ENCODE results near the gene AQP6. TPM values are rescaled to one million over a fixed set of nuclear protein-coding genes. Genes with fewer than 3 reads are reported as not detected.

AQP6 gene
- total RNA-seq, 1 donor from 2014 or later = not detected

- no peaks in the 10 kb centered on the region for H3K9me3 ChIP-seq (replicated peaks)
- no peak overlapping the region for H3K4me3 ChIP-seq
- H3K36me3 ChIP-seq = no peaks in the 10 kb centered on the region
- intact Hi-C loops (cut with micrococcal nuclease) = loop anchor here (5.0 kb wide), 1 partner anchor 87 kb away; the partner anchor contains the start of gene ASIC1
- peaks cover 22% of the 10 kb centered on the region for H3K4me1 ChIP-seq
- peaks cover 58% of the 10 kb centered on the region for H3K27me3 ChIP-seq (ENCODE audit: low read depth)
- DNase-seq = no peak
- TF ChIP-seq CTCF (IDR thresholded peaks at IDR 0.05; ENCODE audit: borderline replicate concordance) = no peak
- no peak overlapping the region for H3K27ac ChIP-seq (replicated peaks)
These were observed 2.9 kb upstream of the AQP6 start for GRCh38 chr12:49969651-49970429.

GRCh38 chr12:49970658-49971057 is 2.1 kb upstream of the AQP6 start:
- no peak overlapping the region for H3K4me3 ChIP-seq
- H3K36me3 ChIP-seq = no peaks in the 10 kb centered on the region
- no peak for TF ChIP-seq CTCF (IDR thresholded peaks at IDR 0.05; ENCODE audit: borderline replicate concordance)
- H3K9me3 ChIP-seq (replicated peaks) = no peaks in the 10 kb centered on the region
- peaks cover 66% of the 10 kb centered on the region for H3K27me3 ChIP-seq (ENCODE audit: low read depth)
- H3K4me1 ChIP-seq = peaks cover 28% of the 10 kb centered on the region
- no peak for DNase-seq
- no peak overlapping the region for H3K27ac ChIP-seq (replicated peaks)
- intact Hi-C loops (cut with micrococcal nuclease) = no loop called here

- intact Hi-C loops (cut with micrococcal nuclease) = no loop called here
- TF ChIP-seq CTCF (IDR thresholded peaks at IDR 0.05; ENCODE audit: borderline replicate concordance) = no peak
- no peaks in the 10 kb centered on the region for H3K36me3 ChIP-seq
- H3K27me3 ChIP-seq (ENCODE audit: low read depth) = peaks cover 71% of the 10 kb centered on the region
- H3K9me3 ChIP-seq (replicated peaks) = no peaks in the 10 kb centered on the region
- H3K4me3 ChIP-seq = no peak overlapping the region
- no peak for DNase-seq
- peaks cover 28% of the 10 kb centered on the region for H3K4me1 ChIP-seq
- no peak overlapping the region for H3K27ac ChIP-seq (replicated peaks)
These were observed 1.6 kb upstream of the AQP6 start for GRCh38 chr12:49971141-49971540.

- H3K4me3 ChIP-seq = no peak overlapping the region
- intact Hi-C loops (cut with micrococcal nuclease) = no loop called here
These were observed 618 bp upstream of the AQP6 start for GRCh38 chr12:49972129-49972528.

GRCh38 chr12:49973361-49973830 is 649 bp downstream of the AQP6 start:
- intact Hi-C loops (cut with micrococcal nuclease) = no loop called here
- H3K9me3 ChIP-seq (replicated peaks) = no peaks in the 10 kb centered on the region
- no peak overlapping the region for H3K27ac ChIP-seq (replicated peaks)
- no peak overlapping the region for H3K4me3 ChIP-seq
- DNase-seq = no peak
- peaks cover 66% of the 10 kb centered on the region for H3K27me3 ChIP-seq (ENCODE audit: low read depth)
- peaks cover 15% of the 10 kb centered on the region for H3K4me1 ChIP-seq
- H3K36me3 ChIP-seq = no peaks in the 10 kb centered on the region
- TF ChIP-seq CTCF (IDR thresholded peaks at IDR 0.05; ENCODE audit: borderline replicate concordance) = no peak

More at GRCh38 chr12:49972129-49972528, 618 bp upstream of the AQP6 start:
- peaks cover 24% of the 10 kb centered on the region for H3K4me1 ChIP-seq
- no peaks in the 10 kb centered on the region for H3K36me3 ChIP-seq
- no peak for TF ChIP-seq CTCF (IDR thresholded peaks at IDR 0.05; ENCODE audit: borderline replicate concordance)
- H3K27ac ChIP-seq (replicated peaks) = no peak overlapping the region
- peaks cover 79% of the 10 kb centered on the region for H3K27me3 ChIP-seq (ENCODE audit: low read depth)
- H3K9me3 ChIP-seq (replicated peaks) = no peaks in the 10 kb centered on the region
- no peak for DNase-seq
